DMS114 treated with DMSO at 0.1 percent for 48 hours (cell line): ENCODE measurements around the gene TUBB6.

Experiments
- DNase-seq: peaks from one replicate; lab custom pipeline; 2025; ENCODE audit not compliant: unreplicated experiment; lab: John Stamatoyannopoulos, UW

The TUBB6 gene

GRCh38 chr18:12336171-12336613, 28.2 kb downstream of the TUBB6 start:
- no peak for DNase-seq

GRCh38 chr18:12336887-12337286, 28.8 kb downstream of the TUBB6 start:
- no peak for DNase-seq

GRCh38 chr18:12338382-12338781, 30.3 kb downstream of the TUBB6 start:
- no peak for DNase-seq

GRCh38 chr18:12340945-12341660, 33.1 kb downstream of the TUBB6 start:
- no peak for DNase-seq

GRCh38 chr18:12342661-12343060, 34.6 kb downstream of the TUBB6 start:
- DNase-seq: no peak

- no peak for DNase-seq
These were observed 37.6 kb downstream of the TUBB6 start for GRCh38 chr18:12345491-12346239.

GRCh38 chr18:12346240-12346565, 38.2 kb downstream of the TUBB6 start:
- DNase-seq: no peak

GRCh38 chr18:12347895-12348294, 39.9 kb downstream of the TUBB6 start:
- DNase-seq: no peak

GRCh38 chr18:12352188-12352587, 44.1 kb downstream of the TUBB6 start:
- DNase-seq: no peak

- no peak for DNase-seq
These were observed 51.5 kb downstream of the TUBB6 start for GRCh38 chr18:12359515-12359927.

- no peak for DNase-seq
These were observed 53.8 kb downstream of the TUBB6 start for GRCh38 chr18:12361770-12362378.

- DNase-seq: no peak
These were observed 54.6 kb downstream of the TUBB6 start for GRCh38 chr18:12362473-12363174.

GRCh38 chr18:12366379-12366778, 58.3 kb downstream of the TUBB6 start:
- DNase-seq: no peak

- DNase-seq: no peak
These were observed 58.7 kb downstream of the TUBB6 start for GRCh38 chr18:12366784-12367183.

GRCh38 chr18:12369211-12369610, 61.2 kb downstream of the TUBB6 start:
- no peak for DNase-seq

GRCh38 chr18:12371590-12371989, 63.5 kb downstream of the TUBB6 start:
- no peak for DNase-seq

GRCh38 chr18:12372406-12372805, 64.4 kb downstream of the TUBB6 start:
- DNase-seq: no peak

GRCh38 chr18:12373116-12373770, 65.2 kb downstream of the TUBB6 start:
- DNase-seq: no peak

- DNase-seq: no peak
These were observed 65.7 kb downstream of the TUBB6 start for GRCh38 chr18:12373771-12374116.

GRCh38 chr18:12374401-12374800, 66.4 kb downstream of the TUBB6 start:
- no peak for DNase-seq
